Measurements from ENCODE around the gene AADACL2. TPM values are rescaled to one million over a fixed set of nuclear protein-coding genes. Genes with fewer than 3 reads are reported as not detected.

The AADACL2 gene
- total and polyA plus RNA-seq, 2 experiments from 2014 or later: not detected

DNA sequence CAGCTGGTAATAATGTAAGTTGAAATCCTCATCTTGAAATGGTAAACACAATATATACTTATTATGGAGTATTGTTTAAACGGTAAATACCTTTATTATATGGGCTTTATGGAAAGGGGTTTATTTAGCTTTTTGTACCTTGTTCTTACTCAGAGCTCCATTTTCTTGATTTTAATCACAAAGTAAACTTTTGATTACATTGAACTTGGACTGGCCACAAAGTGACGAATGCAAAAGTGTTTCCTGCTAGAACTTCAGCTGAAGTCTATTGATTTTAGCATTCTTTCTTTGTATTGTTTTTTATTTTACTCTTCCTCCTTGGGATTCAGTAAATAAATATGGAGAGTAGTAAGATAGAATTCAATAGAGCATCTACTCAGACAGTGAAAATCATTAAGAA is 60.4 kb downstream of the AADACL2 start:
- no peaks in the 10 kb centered on the region for H3K9me3 ChIP-seq (ENCODE audit: low read depth)
- no peak overlapping the region for H3K27ac ChIP-seq
- H3K4me2 ChIP-seq (ENCODE audit: unreplicated experiment): no peak overlapping the region
- no peak overlapping the region for H3K4me3 ChIP-seq
- no peaks in the 10 kb centered on the region for H3K9me2 ChIP-seq (ENCODE audit: insufficient read depth)
- peaks cover 7% of the 10 kb centered on the region; the same call in 1 of the 2 replicates for H3F3A ChIP-seq (ENCODE audit: insufficient read depth)
- in situ Hi-C loops (cut with MboI): no loop called here
- 96 to 100% methylated on average over 2 of the region's 2 CpGs for WGBS, 2 experiments (ENCODE audit: low coverage in 1 of 2, low lambda C conversion rate in 2 of 2, missing lambda C conversion rate in 2 of 2)
- H3K9ac ChIP-seq: no peak overlapping the region
- H4K20me1 ChIP-seq (ENCODE audit: insufficient read depth): no peaks in the 10 kb centered on the region
- H3K79me2 ChIP-seq (ENCODE audit: insufficient read depth): no peaks in the 10 kb centered on the region
- peaks cover 13% of the 10 kb centered on the region for H3K4me1 ChIP-seq (ENCODE audit: insufficient read depth)
- H3K36me3 ChIP-seq (ENCODE audit: low read depth): no peaks in the 10 kb centered on the region
- TF ChIP-seq EZH2phosphoT487 (IDR thresholded peaks at IDR 0.05; ENCODE audit: insufficient read depth, low read depth) (no peak), EZH2 (IDR thresholded peaks at IDR 0.05; ENCODE audit: insufficient read depth, poor library complexity, severe bottlenecking) (no peak)
- DNase-seq: no peak
- no peaks in the 10 kb centered on the region for H3K27me3 ChIP-seq (replicated peaks; ENCODE audit: insufficient read depth)
- no peak overlapping the region for H2AFZ ChIP-seq

GRCh38 chr3:151795276-151795675 is 61.5 kb downstream of the AADACL2 start:
- in situ Hi-C loops (cut with MboI): no loop called here
- peak overlapping the region; percentile 13 for H3K4me2 ChIP-seq (ENCODE audit: unreplicated experiment)
- H2AFZ ChIP-seq: no peak overlapping the region
- no peaks in the 10 kb centered on the region for H3K9me3 ChIP-seq (ENCODE audit: low read depth)
- H3K27me3 ChIP-seq (replicated peaks; ENCODE audit: insufficient read depth): no peaks in the 10 kb centered on the region
- H3K79me2 ChIP-seq (ENCODE audit: insufficient read depth): no peaks in the 10 kb centered on the region
- 31 to 41% methylated on average over 4 of the region's 4 CpGs for WGBS, 2 experiments (ENCODE audit: low coverage in 1 of 2, low lambda C conversion rate in 2 of 2, missing lambda C conversion rate in 2 of 2)
- H3K4me3 ChIP-seq: 0 out of 2 replicates have a peak overlapping the region, but pooled peaks have one; percentile 6
- H3K9ac ChIP-seq: no peak overlapping the region
- DNase-seq: peak; percentile 76
- H3F3A ChIP-seq (ENCODE audit: insufficient read depth): peaks cover 7% of the 10 kb centered on the region; the same call in 1 of the 2 replicates
- no peaks in the 10 kb centered on the region for H3K9me2 ChIP-seq (ENCODE audit: insufficient read depth)
- H4K20me1 ChIP-seq (ENCODE audit: insufficient read depth): no peaks in the 10 kb centered on the region
- H3K4me1 ChIP-seq (ENCODE audit: insufficient read depth): peaks cover 9% of the 10 kb centered on the region
- no peak overlapping the region for H3K27ac ChIP-seq
- TF ChIP-seq EZH2 (IDR thresholded peaks at IDR 0.05; ENCODE audit: insufficient read depth, poor library complexity, severe bottlenecking) (no peak), EZH2phosphoT487 (IDR thresholded peaks at IDR 0.05; ENCODE audit: insufficient read depth, low read depth) (no peak)
- no peaks in the 10 kb centered on the region for H3K36me3 ChIP-seq (ENCODE audit: low read depth)

DNA sequence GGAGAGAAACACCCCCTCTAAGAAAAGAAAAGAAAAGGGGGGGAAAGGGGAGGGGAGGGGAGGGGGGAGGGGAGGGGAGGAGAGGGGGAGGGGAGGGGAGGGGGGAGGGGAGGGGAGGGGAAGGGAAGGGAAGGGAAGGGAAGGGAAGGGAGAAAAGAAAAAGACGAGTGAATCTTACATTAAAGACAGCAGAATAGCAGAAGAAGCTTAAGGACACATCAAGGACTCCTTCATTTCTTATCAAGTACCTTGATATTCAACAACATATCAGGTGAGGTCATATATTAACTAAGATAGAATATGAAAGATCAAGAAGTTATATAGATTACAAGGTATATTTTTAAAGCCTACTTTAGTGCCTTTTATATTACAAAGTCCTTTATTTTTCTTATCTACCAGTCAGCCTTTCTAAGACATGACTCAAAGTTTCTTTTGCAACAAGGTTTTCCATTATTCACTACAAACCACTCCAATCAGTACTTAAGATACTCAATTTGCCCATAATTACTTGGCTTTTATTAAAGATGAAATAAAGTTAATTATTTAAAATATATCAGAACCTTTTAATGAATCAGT is 62.5 kb downstream of the AADACL2 start:
- H3K27ac ChIP-seq: no peak overlapping the region
- peak; percentile 55 for DNase-seq
- in situ Hi-C loops (cut with MboI): no loop called here

DNA sequence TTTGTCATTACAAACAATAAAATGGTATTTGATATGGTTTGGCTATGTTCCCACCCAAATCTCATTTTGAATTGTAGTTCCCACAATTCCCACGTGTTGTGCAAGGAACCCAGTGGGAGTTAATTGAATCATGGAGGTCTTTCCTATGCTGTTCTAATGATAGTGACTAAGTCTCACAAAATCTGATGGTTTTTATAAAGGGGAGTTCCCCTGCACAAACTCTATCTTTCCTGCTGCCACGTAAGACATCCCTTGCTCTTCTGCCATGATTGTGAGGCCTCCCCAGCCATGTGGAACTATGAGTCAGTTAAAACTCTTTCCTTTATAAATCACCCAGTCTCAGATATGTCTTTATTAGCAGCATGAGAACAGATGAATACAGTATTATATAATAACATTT is 64.7 kb downstream of the AADACL2 start:
- Histone ChIP-seq H3K36me3 (ENCODE audit: low read depth) (no peaks in the 10 kb centered on the region), H3K79me2 (ENCODE audit: insufficient read depth) (no peaks in the 10 kb centered on the region), H3K9me2 (ENCODE audit: insufficient read depth) (no peaks in the 10 kb centered on the region), H3K4me1 (ENCODE audit: insufficient read depth) (peaks cover 9% of the 10 kb centered on the region), H3F3A (ENCODE audit: insufficient read depth) (peaks cover 7% of the 10 kb centered on the region; the same call in 1 of the 2 replicates), H3K4me2 (ENCODE audit: unreplicated experiment) (no peak overlapping the region), H3K27me3 (replicated peaks; ENCODE audit: insufficient read depth) (no peaks in the 10 kb centered on the region), H3K9me3 (ENCODE audit: low read depth) (no peaks in the 10 kb centered on the region), H4K20me1 (ENCODE audit: insufficient read depth) (no peaks in the 10 kb centered on the region), H3K27ac (no peak overlapping the region), H2AFZ (no peak overlapping the region), H3K9ac (no peak overlapping the region), H3K4me3 (no peak overlapping the region)
- TF ChIP-seq EZH2 (IDR thresholded peaks at IDR 0.05; ENCODE audit: insufficient read depth, poor library complexity, severe bottlenecking) (no peak), EZH2phosphoT487 (IDR thresholded peaks at IDR 0.05; ENCODE audit: insufficient read depth, low read depth) (no peak)
- in situ Hi-C loops (cut with MboI): no loop called here
- WGBS, 2 experiments (ENCODE audit: low coverage in 1 of 2, low lambda C conversion rate in 2 of 2, missing lambda C conversion rate in 2 of 2): 34 to 42% methylated on average over 2 of the region's 2 CpGs
- peak; percentile 4 for DNase-seq

More for the DNA sequence above, 62.5 kb downstream of the AADACL2 start:
- no peaks in the 10 kb centered on the region for H4K20me1 ChIP-seq (ENCODE audit: insufficient read depth)
- H3F3A ChIP-seq (ENCODE audit: insufficient read depth): peaks cover 7% of the 10 kb centered on the region; the same call in 1 of the 2 replicates
- no peak overlapping the region for H3K4me3 ChIP-seq
- 97% methylated on average over 1 of the region's 1 CpG; no CpG with 5 or more reads in 1 of the 2 experiments for WGBS, 2 experiments (ENCODE audit: low coverage in 1 of 2, low lambda C conversion rate in 2 of 2, missing lambda C conversion rate in 2 of 2)
- no peaks in the 10 kb centered on the region for H3K36me3 ChIP-seq (ENCODE audit: low read depth)
- H3K79me2 ChIP-seq (ENCODE audit: insufficient read depth): no peaks in the 10 kb centered on the region
- H3K27me3 ChIP-seq (replicated peaks; ENCODE audit: insufficient read depth): no peaks in the 10 kb centered on the region
- no peak overlapping the region for H2AFZ ChIP-seq
- TF ChIP-seq EZH2 (IDR thresholded peaks at IDR 0.05; ENCODE audit: insufficient read depth, poor library complexity, severe bottlenecking) (no peak), EZH2phosphoT487 (IDR thresholded peaks at IDR 0.05; ENCODE audit: insufficient read depth, low read depth) (no peak)
- H3K9ac ChIP-seq: no peak overlapping the region
- H3K9me2 ChIP-seq (ENCODE audit: insufficient read depth): no peaks in the 10 kb centered on the region
- no peak overlapping the region for H3K4me2 ChIP-seq (ENCODE audit: unreplicated experiment)
- H3K9me3 ChIP-seq (ENCODE audit: low read depth): no peaks in the 10 kb centered on the region
- peaks cover 9% of the 10 kb centered on the region for H3K4me1 ChIP-seq (ENCODE audit: insufficient read depth)
